HG02798 (cell line): ENCODE measurements around the gene URB1.
"Not testable (repeated sequence)": the region's sequence is repeated elsewhere in the genome, so short reads cannot be mapped to it uniquely, and the experiment has no call there.

Source experiments
- ATAC-seq: cut with Tn5 transposase; IDR thresholded peaks from one replicate; pipeline ENCODE4 v1.9.1; 2021; ENCODE audit warnings: mild to moderate bottlenecking; ENCODE audit not compliant: unreplicated experiment, poor library complexity

The URB1 gene

DNA sequence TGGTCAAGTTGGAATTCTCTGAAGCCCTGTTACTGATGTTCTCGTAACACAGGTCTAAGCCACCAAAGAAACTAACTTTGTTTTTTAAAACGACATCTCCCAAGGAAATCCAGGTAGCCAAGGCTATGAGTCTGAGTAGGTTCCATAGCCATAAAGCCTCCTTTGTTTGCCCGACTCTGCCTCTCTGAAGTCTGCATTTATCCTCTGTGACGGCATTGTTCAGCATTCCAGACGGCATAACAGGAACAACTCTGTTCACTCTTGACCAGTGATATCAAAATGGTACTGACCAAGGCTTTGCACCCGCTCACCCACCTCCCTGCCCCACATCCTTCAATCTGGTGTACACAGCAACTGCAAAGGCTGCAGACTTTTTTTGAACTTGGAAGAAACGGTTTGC lies 14.8 kb downstream of the URB1 start:
- ATAC-seq, result no peak

DNA sequence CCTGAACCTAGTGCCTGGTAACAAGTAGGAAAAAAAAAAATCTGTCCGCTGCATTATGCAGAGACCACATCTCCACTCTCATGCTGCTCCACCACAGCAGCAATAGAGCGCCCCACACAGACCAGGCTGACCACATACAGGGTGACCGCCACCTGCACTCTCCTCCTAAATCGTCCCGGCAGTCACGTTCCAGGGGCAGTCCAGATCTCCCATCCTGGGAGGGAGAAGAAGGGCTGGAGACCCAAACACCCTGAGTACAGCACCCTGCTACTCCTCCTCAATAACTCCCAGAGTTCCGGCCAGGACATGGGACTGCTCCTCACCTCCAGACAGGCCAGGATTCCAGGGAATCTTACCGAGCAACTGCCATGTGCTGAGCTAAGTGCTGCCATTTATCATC lies 15.3 kb downstream of the URB1 start:
- ATAC-seq, result no peak

- no peak for ATAC-seq
Observed at GRCh38 chr21:32372755-32373154, 20.1 kb downstream of the URB1 start.

DNA sequence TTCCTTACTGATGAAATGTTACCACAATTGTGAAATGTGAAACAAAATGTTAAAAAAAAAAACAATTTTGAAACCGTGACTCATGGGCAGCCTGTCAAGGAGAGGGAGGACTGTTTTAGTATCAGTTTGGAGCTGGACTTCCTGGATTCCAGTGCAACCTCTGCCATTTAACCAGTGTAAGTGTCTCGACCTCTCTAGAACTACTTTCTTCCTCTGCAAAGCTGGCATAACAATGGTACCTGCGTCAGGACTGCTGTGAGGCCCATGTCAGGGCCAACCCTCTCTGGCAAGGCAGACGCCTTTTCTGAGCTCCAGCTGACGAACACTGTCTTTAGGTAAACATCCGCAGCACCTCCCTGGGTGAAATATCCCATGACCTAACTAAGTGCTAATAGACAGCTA lies 20.9 kb downstream of the URB1 start:
- ATAC-seq, result no peak

DNA sequence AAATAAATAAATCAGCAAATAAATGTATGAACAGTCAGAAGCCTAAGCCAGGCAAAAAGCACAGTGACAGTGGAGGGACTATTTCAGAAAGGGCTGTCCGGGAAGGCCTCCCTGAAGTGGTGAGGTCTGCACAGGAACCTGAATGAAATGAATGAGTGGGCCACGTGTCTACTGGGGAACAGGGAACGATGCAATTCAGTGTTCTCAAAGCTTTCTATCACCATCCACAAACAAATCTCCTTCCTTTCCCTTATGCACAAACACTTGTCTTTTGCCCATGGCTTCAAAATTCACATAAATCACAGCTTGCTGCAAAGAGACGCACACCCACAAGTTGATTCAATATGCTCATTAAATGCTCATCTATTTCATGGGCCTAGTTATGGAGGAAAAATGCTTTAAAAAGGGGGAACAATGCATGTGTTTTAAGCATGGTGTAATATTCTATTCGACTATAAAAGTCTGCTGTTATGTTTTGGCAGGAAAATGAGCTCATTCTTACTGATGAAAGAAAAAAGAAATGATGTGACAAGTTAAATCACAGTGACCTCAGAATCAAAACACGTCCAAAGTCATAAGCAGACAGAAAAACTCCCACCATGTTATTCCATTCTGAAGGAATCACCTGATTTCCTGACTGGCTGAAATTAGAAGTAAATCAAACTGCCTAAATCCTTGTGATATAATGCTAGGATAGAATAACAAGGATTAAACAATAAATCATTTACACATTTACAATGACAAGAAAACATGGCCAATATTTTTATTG lies 21.6 kb downstream of the URB1 start:
- no peak for ATAC-seq

DNA sequence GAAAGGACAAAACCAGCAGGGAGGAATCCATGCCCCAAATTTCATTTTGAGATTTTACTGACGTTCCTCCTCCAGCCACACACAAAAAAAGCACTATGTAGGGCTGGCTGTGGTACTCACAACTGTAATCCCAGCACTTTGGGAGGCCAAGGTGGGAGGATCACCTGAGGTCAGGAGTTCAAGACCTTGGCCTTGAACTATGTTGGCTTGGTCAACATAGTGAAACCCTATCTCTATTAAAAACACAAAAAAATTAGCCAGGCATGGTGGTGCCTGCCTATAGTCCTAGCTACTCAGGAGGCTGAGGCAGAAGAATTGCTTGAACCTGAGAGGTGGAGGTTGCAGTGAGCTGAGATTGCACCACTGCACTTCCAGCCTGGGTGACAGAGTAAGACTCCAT lies 23.9 kb downstream of the URB1 start:
- not testable (repeated sequence) for ATAC-seq

- no peak for ATAC-seq
Observed at GRCh38 chr21:32368386-32368785, 24.4 kb downstream of the URB1 start.

DNA sequence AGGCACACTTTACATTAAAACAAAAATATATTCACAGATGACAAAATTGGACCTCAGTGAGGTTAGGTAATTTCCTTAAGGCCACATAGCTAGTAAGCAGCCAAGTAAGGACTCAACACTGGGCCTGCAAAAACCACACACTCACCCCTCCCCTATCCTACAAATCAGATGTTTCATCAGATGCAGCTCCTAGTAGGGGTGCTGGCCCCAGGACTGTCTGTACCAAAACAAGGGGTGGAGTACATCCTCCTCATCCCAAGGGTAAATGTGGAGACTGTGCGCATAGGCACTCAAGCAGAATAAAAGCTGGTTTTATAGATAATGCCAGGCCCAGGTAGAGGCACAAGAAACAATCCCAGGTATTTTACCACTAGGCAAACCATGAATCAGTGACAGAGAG lies 25.7 kb downstream of the URB1 start:
- ATAC-seq, result no peak

DNA sequence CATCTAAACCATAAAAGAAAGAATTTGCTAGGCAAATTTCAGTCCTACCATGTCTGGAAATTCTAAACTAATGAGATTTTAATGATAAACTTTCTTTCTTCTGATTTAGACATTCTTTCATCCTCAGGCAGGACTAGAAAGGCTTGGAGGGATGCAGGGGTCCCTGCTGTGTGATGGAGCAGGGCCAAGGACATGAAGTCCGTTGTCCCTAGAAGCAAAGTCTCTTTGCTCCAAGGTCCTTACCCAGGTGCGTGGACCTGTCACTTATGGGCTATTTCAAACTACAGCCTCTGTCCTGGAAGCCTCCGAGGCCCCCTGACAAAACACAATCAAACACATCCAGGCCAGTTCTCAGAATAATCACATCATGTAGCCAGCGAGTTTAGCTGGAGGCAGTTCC lies 26.6 kb downstream of the URB1 start:
- ATAC-seq, result no peak

- ATAC-seq, result no peak
Observed at GRCh38 chr21:32364796-32365195, 28.0 kb downstream of the URB1 start.

DNA sequence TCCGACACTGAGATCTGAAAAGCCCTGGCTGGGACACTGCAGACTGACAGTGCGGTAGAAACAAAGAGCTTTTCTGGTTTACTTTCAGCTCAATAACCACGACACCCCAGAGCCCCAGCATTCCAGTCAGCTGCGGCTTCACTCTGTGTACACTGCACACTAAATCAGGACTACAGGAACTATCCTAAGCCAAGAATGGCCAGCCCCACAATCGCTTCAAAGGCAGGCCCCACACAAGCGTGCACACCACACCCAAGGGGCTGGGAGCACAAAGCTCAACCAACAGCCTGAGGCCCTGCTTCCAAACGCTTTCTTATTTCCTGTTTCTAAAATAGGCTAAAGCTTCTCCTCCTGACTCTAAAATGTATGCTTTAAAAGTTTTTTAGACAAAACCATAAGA lies 28.4 kb downstream of the URB1 start:
- no peak for ATAC-seq

DNA sequence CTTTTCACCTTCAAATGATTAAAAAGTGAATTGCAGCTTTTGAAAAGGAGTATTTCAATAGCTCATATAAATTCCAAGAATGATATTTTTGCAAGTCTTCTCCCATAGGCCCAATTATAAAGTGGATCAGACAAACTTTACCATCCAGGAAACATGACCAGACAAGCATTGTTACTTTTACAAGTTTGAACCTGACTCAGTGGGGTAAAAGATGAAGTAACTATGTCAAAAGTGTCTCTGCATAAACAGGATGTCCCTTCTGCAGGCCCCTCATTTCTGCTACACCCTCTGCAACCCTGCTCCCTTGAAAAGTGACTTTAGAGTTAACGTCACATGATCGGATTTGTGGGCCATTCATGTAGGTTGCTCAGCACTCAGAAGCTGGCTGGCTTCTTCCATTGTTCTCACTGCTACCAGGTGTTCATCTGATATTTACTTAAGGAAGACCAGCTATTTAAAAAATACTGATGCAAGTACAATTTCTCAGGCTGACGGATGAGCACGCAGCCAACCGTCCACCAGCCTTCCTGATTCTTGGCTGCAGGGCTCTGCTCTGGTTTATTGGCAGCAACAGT lies 32.3 kb downstream of the URB1 start:
- no peak for ATAC-seq

GRCh38 chr21:32359719-32360260 lies 33.0 kb downstream of the URB1 start:
- ATAC-seq, result no peak

GRCh38 chr21:32356874-32357395 lies 35.9 kb downstream of the URB1 start:
- ATAC-seq, result no peak

DNA sequence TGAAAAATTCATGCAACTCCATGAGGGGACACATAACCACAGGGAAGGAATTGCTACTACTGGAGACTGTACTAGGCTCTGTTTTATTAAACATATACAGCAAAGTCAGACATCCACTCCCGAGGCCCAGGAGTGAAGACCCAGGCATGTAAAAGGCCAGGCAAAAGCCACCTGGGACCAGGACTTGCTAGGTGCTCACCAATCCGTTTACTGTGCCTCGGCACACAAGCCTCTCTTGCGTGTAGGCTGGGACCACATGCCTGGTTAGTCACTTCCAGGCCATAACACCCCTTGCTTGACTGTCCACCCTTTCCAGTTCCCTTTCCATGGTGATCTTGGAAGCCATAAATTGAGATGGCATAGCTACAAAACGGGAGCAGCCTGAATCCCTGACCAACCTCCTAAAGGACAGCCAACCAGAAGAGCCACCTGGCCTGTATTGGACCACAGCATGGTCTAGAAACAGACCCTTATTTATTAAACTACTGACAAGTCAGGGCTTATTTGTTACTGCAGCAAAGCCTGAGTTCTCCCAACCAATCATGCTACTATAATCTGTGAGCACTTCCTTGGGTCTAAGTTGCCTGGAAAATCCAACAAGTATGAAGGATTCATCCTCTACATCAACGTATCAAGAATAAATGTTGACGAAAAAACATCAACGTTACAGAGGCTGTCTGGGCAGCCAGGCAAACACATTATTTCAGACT lies 39.7 kb downstream of the URB1 start:
- no peak for ATAC-seq

- ATAC-seq, result no peak
Observed at GRCh38 chr21:32352526-32352925, 40.3 kb downstream of the URB1 start.

DNA sequence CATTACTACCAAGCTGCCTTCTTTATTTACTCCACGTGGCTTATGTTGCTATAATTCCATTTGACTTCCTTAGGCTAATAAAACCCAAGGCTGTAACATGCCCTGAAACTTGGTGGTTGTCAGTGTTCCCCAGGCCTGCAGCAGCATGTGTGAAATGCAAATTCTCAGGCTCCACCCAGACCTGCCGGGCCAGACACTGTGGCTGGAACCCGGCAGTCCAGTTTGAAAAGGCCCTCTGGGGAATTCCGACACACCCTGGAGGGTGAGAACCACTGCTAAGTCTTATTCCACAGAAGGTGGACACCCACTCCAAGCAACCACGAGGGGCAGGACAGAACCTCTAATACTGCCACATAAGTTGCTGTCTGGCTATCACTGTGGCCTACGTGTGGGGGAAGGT lies 41.4 kb downstream of the URB1 start:
- ATAC-seq, result peak; percentile 55

DNA sequence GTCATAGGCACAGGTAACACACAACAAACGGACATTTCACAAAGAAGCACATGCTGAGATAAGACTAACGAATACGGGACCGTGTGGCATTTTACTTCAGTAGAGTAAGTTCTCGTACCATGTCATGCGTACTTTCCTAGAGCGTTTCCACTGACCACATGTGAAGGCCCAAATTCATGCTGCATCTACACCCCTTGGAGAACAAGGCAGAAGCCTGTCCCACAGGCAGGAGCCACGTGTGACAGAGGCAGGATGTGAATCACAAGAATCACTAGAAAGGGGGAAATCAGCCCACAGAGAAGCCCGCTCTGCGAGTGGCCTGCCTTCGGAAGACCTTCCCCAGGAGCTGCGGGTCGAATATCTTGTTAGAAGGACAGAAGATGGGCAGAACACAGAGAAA lies 41.8 kb downstream of the URB1 start:
- no peak for ATAC-seq

- no peak for ATAC-seq
Observed at GRCh38 chr21:32350211-32350980, 42.4 kb downstream of the URB1 start.

DNA sequence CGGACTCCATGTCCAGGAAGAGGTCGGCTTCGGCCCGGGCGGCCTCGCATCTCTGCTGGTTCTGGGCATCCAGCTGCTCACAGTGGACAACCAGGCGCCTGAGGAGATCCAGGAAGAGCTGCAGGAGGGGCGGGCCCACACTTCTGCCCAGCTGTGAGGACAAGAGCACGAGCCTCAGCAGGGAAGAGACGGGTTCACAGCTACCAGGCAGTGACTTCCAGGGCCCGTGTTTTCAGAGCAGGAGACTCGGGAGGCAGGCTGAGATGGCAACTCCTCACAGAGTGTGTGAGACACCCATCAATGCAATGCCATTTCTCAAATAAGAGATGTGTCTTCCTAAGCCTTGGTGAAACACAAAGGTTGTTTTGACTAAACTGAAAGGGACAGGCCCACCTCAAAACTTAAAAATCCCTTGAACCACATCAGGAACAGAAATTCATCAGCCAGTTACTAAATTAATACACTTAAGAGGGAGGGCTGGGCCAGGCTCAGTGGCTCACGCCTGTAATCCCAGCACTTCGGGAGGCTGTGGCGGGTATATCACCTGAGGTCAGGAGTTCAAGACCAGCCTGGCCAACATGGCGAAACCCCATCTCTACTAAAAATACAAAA lies 43.4 kb downstream of the URB1 start:
- no peak for ATAC-seq
